Activated CD4-positive, alpha-beta T cell treated with anti-CD3 and anti-CD28 coated beads for 48 hours (primary cell): Measurements from ENCODE around the gene FEZF2.

Experiments used
- DNase-seq: peaks from one replicate; pipeline ENCODE4 v3.0.0-alpha.2; 2020

The FEZF2 gene

GRCh38 chr3:62371720-62372591, 1.4 kb downstream of the FEZF2 start:
- DNase-seq: no peak

- DNase-seq: no peak
These were observed 2.3 kb downstream of the FEZF2 start for GRCh38 chr3:62370858-62371719.

- no peak for DNase-seq
These were observed 3.1 kb downstream of the FEZF2 start for GRCh38 chr3:62370112-62370857.

GRCh38 chr3:62369476-62369743, 3.9 kb downstream of the FEZF2 start:
- DNase-seq: no peak

GRCh38 chr3:62368705-62369475, 4.5 kb downstream of the FEZF2 start:
- DNase-seq: no peak

- no peak for DNase-seq
These were observed 5.1 kb downstream of the FEZF2 start for GRCh38 chr3:62368290-62368704.

- DNase-seq: no peak
These were observed 5.6 kb downstream of the FEZF2 start for GRCh38 chr3:62367763-62368195.

GRCh38 chr3:62366126-62366484, 7.2 kb downstream of the FEZF2 start:
- DNase-seq: no peak

- DNase-seq: no peak
These were observed 7.8 kb downstream of the FEZF2 start for GRCh38 chr3:62365391-62366125.

GRCh38 chr3:62364191-62364590, 9.2 kb downstream of the FEZF2 start:
- DNase-seq: no peak

GRCh38 chr3:62363275-62363674, 10.1 kb downstream of the FEZF2 start:
- no peak for DNase-seq

- DNase-seq: no peak
These were observed 11.5 kb downstream of the FEZF2 start for GRCh38 chr3:62361824-62362223.

GRCh38 chr3:62361261-62361660, 12.1 kb downstream of the FEZF2 start:
- no peak for DNase-seq

- DNase-seq: no peak
These were observed 13.8 kb downstream of the FEZF2 start for GRCh38 chr3:62359531-62359930.

GRCh38 chr3:62356356-62356755, 17.0 kb downstream of the FEZF2 start:
- no peak for DNase-seq

- no peak for DNase-seq
These were observed 17.6 kb downstream of the FEZF2 start for GRCh38 chr3:62355703-62356102.

GRCh38 chr3:62343755-62344154, 29.6 kb downstream of the FEZF2 start:
- no peak for DNase-seq

GRCh38 chr3:62335196-62335595, 38.2 kb downstream of the FEZF2 start:
- DNase-seq: no peak

- DNase-seq: no peak
These were observed 40.5 kb downstream of the FEZF2 start for GRCh38 chr3:62332835-62333244.

- no peak for DNase-seq
These were observed 41.3 kb downstream of the FEZF2 start for GRCh38 chr3:62332017-62332416.

GRCh38 chr3:62329971-62330370, 43.4 kb downstream of the FEZF2 start:
- no peak for DNase-seq

GRCh38 chr3:62325896-62326295, 47.5 kb downstream of the FEZF2 start:
- no peak for DNase-seq
